DOHH2 (cell line): ENCODE data around the gene LRRC71.

Experiments used
- CTCF ChIP-seq: fragments of 200-600 bp; sonication (generic); IDR thresholded peaks from one replicate; pipeline ENCODE4 v1.5.1; 2014; ENCODE audit warnings: antibody characterized with exemption, mild to moderate bottlenecking, low read depth, low read length; ENCODE audit not compliant: poor library complexity, severe bottlenecking
- EZH2phosphoT487 ChIP-seq: fragments of 200-600 bp; sonication (generic); IDR thresholded peaks from 2 replicates; pipeline ENCODE4 v1.6.1; 2017; ENCODE audit warnings: borderline replicate concordance, mild to moderate bottlenecking, antibody characterized with exemption, low read length, moderate library complexity, mixed read lengths

- TF ChIP-seq CTCF (peak; percentile 86), EZH2phosphoT487 (no peak)
These were observed 30.4 kb upstream of the LRRC71 start for GRCh38 chr1:156889802-156890580.
